Brain microvascular endothelial cell (primary cell): ENCODE results near the gene SLC26A9.
A peak's percentile ranks its signal among the peaks of the same experiment; 100 is the strongest.

Experiments used
- DNase-seq: peaks from one replicate; pipeline ENCODE4 v3.0.0-alpha.2; 2020
- H3K27ac ChIP-seq: fragments of 250-450 bp; sonication (Bioruptor Pico); 2 replicates; pipeline ENCODE4 v1.5.1; 2020; ENCODE audit warnings: mild to moderate bottlenecking, moderate library complexity
- H3K27me3 ChIP-seq: fragments of 250-450 bp; sonication (Bioruptor Pico); replicated peaks from 2 replicates; pipeline ENCODE4 v1.5.1; 2020; ENCODE audit warnings: mild to moderate bottlenecking
- H3K36me3 ChIP-seq: fragments of 250-450 bp; sonication (Bioruptor Pico); replicated peaks from 2 replicates; pipeline ENCODE4 v1.5.1; 2020; ENCODE audit warnings: mild to moderate bottlenecking
- H3K4me3 ChIP-seq: 2 replicates; pipeline ENCODE4 v1.5.1; 2011; ENCODE audit warnings: low read depth, mild to moderate bottlenecking, control low read depth, low read length, moderate library complexity
- CTCF ChIP-seq: IDR thresholded peaks from 2 replicates; pipeline ENCODE4 v1.5.1; 2011; ENCODE audit warnings: low read depth, mild to moderate bottlenecking, moderate library complexity, low read length, control low read depth, inconsistent platforms; ENCODE audit errors: missing control alignments
- in situ Hi-C: cut with HindIII; loops from 2 replicates; pipeline ENCODE4 v1.10.0; 2017; ENCODE audit warnings: low sequenced_read_pairs, low pct_ligation_motif_present

SLC26A9 gene

GRCh38 chr1:205988585-205988995 lies 45.3 kb upstream of the SLC26A9 start:
- Histone ChIP-seq H3K4me3 (no peak overlapping the region), H3K27ac (no peak overlapping the region), H3K27me3 (no peaks in the 10 kb centered on the region), H3K36me3 (no peaks in the 10 kb centered on the region)
- no peak for TF ChIP-seq CTCF
- no peak for DNase-seq
- in situ Hi-C loops, result loop anchor here (25.0 kb wide), 1 partner anchor 124 kb away; the partner anchor contains the start of gene AVPR1B

DNA sequence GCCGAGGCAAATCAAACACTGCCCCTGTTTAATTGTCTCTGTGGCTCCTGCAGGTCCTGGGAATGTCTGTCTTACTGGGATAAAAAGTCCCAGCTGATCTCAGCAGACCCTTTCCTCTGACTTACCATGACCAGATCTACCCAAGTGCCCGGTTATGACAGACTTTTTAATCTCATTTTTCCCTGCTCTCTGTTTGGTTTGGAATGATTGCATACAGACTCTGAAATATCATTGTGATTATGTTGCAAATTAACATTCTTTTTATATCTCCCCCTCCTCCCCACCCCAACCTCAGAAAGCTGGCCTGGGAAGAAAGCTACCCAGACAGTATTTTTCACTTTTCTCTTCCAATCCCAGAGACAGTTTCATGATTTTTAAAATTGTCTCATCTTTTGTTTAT lies 43.6 kb upstream of the SLC26A9 start:
- Histone ChIP-seq H3K36me3 (no peaks in the 10 kb centered on the region), H3K27ac (no peak overlapping the region), H3K4me3 (no peak overlapping the region), H3K27me3 (no peaks in the 10 kb centered on the region)
- TF ChIP-seq CTCF, result no peak
- no peak for DNase-seq
- in situ Hi-C loops, result loop anchor here (25.0 kb wide), 1 partner anchor 125 kb away; the partner anchor contains the start of gene AVPR1B

DNA sequence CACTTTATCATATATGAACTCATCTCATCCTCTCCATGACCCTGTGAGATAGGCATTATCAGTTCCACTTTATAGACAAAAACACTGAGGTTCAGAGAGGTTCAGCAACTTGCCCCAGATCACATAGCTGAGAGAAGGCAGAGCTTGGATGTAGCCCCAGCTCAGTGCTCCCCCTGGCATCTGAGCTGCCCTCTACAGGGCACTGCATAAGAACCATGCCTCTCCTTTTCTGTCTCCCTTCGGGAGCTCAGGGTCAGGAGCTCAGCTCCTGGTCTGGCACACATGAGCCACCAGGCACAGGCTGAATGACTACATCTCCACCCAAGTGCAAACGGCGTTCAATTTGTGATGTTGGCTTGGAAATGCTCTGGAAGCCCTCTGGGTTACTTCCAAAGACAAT lies 43.0 kb upstream of the SLC26A9 start:
- in situ Hi-C loops, result loop anchor here (25.0 kb wide), 1 partner anchor 126 kb away; the partner anchor contains the start of gene AVPR1B
- Histone ChIP-seq H3K4me3 (no peak overlapping the region), H3K27me3 (no peaks in the 10 kb centered on the region), H3K36me3 (no peaks in the 10 kb centered on the region), H3K27ac (no peak overlapping the region)
- TF ChIP-seq CTCF, result peak; percentile 14
- DNase-seq, result no peak

GRCh38 chr1:205985330-205986005 lies 42.2 kb upstream of the SLC26A9 start:
- in situ Hi-C loops, result loop anchor here (25.0 kb wide), 1 partner anchor 127 kb away; the partner anchor contains the start of gene AVPR1B
- DNase-seq, result no peak
- Histone ChIP-seq H3K27me3 (no peaks in the 10 kb centered on the region), H3K36me3 (no peaks in the 10 kb centered on the region), H3K27ac (no peak overlapping the region), H3K4me3 (no peak overlapping the region)
- no peak for TF ChIP-seq CTCF

- Histone ChIP-seq H3K36me3 (no peaks in the 10 kb centered on the region), H3K4me3 (no peak overlapping the region), H3K27ac (no peak overlapping the region), H3K27me3 (no peaks in the 10 kb centered on the region)
- peak; percentile 94 for TF ChIP-seq CTCF
- in situ Hi-C loops, result loop anchor here (25.0 kb wide), 1 partner anchor 128 kb away; the partner anchor contains the start of gene AVPR1B
- DNase-seq, result no peak
These were observed 40.9 kb upstream of the SLC26A9 start for GRCh38 chr1:205983925-205984725.
